ENCODE measurements around the gene ANAPC10. TPM values are rescaled to one million over a fixed set of nuclear protein-coding genes. Genes with fewer than 3 reads are reported as not detected.

Gene ANAPC10
- total and polyA plus RNA-seq, 2 experiments from 2014 or later: 34.4 to 59.2 TPM

DNA sequence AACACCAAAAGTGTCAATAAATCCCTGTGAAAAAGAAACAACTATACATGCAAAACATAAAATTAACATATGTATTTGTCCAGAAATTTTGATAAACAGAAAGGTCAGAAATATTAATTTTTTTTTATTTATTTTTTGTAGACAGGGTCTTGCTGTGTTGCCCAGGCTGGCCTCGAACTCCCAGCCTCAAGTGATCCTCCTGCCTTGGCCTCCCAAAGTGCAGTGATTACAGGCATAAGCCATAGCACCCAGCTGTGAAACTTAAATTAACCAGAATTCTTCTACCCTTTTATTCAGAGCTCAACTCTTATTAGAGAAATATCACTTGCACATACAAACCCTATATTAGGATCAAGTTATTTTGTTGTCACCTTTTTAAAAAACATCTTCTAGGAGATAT lies 16.2 kb downstream of the ANAPC10 start (continued):
- TF ChIP-seq, protein P1, sequence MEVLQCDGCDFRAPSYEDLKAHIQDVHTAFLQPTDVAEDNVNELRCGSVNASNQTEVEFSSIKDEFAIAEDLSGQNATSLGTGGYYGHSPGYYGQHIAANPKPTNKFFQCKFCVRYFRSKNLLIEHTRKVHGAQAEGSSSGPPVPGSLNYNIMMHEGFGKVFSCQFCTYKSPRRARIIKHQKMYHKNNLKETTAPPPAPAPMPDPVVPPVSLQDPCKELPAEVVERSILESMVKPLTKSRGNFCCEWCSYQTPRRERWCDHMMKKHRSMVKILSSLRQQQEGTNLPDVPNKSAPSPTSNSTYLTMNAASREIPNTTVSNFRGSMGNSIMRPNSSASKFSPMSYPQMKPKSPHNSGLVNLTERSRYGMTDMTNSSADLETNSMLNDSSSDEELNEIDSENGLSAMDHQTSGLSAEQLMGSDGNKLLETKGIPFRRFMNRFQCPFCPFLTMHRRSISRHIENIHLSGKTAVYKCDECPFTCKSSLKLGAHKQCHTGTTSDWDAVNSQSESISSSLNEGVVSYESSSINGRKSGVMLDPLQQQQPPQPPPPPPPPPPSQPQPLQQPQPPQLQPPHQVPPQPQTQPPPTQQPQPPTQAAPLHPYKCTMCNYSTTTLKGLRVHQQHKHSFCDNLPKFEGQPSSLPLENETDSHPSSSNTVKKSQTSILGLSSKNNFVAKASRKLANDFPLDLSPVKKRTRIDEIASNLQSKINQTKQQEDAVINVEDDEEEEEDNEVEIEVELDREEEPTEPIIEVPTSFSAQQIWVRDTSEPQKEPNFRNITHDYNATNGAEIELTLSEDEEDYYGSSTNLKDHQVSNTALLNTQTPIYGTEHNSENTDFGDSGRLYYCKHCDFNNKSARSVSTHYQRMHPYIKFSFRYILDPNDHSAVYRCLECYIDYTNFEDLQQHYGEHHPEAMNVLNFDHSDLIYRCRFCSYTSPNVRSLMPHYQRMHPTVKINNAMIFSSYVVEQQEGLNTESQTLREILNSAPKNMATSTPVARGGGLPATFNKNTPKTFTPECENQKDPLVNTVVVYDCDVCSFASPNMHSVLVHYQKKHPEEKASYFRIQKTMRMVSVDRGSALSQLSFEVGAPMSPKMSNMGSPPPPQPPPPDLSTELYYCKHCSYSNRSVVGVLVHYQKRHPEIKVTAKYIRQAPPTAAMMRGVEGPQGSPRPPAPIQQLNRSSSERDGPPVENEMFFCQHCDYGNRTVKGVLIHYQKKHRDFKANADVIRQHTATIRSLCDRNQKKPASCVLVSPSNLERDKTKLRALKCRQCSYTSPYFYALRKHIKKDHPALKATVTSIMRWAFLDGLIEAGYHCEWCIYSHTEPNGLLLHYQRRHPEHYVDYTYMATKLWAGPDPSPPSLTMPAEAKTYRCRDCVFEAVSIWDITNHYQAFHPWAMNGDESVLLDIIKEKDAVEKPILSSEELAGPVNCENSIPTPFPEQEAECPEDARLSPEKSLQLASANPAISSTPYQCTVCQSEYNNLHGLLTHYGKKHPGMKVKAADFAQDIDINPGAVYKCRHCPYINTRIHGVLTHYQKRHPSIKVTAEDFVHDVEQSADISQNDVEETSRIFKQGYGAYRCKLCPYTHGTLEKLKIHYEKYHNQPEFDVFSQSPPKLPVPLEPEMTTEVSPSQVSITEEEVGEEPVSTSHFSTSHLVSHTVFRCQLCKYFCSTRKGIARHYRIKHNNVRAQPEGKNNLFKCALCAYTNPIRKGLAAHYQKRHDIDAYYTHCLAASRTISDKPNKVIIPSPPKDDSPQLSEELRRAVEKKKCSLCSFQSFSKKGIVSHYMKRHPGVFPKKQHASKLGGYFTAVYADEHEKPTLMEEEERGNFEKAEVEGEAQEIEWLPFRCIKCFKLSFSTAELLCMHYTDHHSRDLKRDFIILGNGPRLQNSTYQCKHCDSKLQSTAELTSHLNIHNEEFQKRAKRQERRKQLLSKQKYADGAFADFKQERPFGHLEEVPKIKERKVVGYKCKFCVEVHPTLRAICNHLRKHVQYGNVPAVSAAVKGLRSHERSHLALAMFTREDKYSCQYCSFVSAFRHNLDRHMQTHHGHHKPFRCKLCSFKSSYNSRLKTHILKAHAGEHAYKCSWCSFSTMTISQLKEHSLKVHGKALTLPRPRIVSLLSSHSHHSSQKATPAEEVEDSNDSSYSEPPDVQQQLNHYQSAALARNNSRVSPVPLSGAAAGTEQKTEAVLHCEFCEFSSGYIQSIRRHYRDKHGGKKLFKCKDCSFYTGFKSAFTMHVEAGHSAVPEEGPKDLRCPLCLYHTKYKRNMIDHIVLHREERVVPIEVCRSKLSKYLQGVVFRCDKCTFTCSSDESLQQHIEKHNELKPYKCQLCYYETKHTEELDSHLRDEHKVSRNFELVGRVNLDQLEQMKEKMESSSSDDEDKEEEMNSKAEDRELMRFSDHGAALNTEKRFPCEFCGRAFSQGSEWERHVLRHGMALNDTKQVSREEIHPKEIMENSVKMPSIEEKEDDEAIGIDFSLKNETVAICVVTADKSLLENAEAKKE (CRISPR knock-in tag; IDR thresholded peaks at IDR 0.05): no peak
- TF ChIP-seq POLR2AphosphoS5 (IDR thresholded peaks at IDR 0.05; ENCODE audit: low read depth): no peak
- no peak for TF ChIP-seq ZNF114 (CRISPR knock-in tag; IDR thresholded peaks at IDR 0.05)

DNA sequence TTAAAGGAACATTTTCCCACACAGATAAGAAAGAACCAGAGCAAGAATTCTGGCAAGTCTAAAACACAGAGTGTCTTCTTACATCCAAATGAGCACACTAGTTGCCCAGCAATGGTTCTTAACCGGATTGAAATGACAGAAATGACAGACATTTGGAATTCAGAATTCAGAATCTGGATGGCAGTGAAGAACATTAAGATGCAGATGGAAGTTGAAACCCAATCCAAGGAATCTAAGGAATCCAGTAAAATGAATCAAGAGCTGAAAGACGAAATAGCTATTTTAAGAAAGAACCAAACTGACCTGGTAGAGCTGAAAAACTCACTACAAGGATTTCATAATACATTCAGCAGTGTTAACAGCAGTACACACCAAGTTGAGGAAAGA lies 21.5 kb downstream of the ANAPC10 start:
- H3K79me2 ChIP-seq (replicated peaks; ENCODE audit: insufficient read depth): peaks cover 40% of the 10 kb centered on the region
- H3K27ac Mint-ChIP-seq: no peak overlapping the region
- H3F3A ChIP-seq (replicated peaks; ENCODE audit: low read depth): no peaks in the 10 kb centered on the region
- peaks cover 6% of the 10 kb centered on the region; the same call in 1 of the 3 replicates for H3K4me1 Mint-ChIP-seq
- no peaks in the 10 kb centered on the region; the same call in 1 of the 2 replicates for H3K36me3 ChIP-seq (ENCODE audit: insufficient read depth)
- H3K36me3 Mint-ChIP-seq (ENCODE audit: low read depth): peaks cover 41% of the 10 kb centered on the region
- no peaks in the 10 kb centered on the region for H3K4me1 ChIP-seq (ENCODE audit: insufficient read depth)
- no peak overlapping the region for H3K4me2 ChIP-seq
- no peak for DNase-seq (ENCODE audit: low spot score)
- H3K4me3 ChIP-seq: no peak overlapping the region
- peaks cover 6% of the 10 kb centered on the region; the same call in 2 of the 3 replicates for H3K9me3 Mint-ChIP-seq
- H2AFZ ChIP-seq: no peak overlapping the region
- no peak overlapping the region for H3K27ac ChIP-seq (ENCODE audit: low read depth)
- H3K27me3 Mint-ChIP-seq (ENCODE audit: insufficient read depth, low read depth, poor library complexity): no peaks in the 10 kb centered on the region
- ATAC-seq: no peak
- H3K4me3 Mint-ChIP-seq: no peak overlapping the region
- no peaks in the 10 kb centered on the region; the same call in 1 of the 2 replicates for H4K20me1 ChIP-seq (replicated peaks; ENCODE audit: insufficient read depth)
- no peaks in the 10 kb centered on the region for H3K9me2 ChIP-seq (ENCODE audit: insufficient read depth)
- no peaks in the 10 kb centered on the region for H3K27me3 ChIP-seq (ENCODE audit: insufficient read depth)
- TF ChIP-seq, protein P2, sequence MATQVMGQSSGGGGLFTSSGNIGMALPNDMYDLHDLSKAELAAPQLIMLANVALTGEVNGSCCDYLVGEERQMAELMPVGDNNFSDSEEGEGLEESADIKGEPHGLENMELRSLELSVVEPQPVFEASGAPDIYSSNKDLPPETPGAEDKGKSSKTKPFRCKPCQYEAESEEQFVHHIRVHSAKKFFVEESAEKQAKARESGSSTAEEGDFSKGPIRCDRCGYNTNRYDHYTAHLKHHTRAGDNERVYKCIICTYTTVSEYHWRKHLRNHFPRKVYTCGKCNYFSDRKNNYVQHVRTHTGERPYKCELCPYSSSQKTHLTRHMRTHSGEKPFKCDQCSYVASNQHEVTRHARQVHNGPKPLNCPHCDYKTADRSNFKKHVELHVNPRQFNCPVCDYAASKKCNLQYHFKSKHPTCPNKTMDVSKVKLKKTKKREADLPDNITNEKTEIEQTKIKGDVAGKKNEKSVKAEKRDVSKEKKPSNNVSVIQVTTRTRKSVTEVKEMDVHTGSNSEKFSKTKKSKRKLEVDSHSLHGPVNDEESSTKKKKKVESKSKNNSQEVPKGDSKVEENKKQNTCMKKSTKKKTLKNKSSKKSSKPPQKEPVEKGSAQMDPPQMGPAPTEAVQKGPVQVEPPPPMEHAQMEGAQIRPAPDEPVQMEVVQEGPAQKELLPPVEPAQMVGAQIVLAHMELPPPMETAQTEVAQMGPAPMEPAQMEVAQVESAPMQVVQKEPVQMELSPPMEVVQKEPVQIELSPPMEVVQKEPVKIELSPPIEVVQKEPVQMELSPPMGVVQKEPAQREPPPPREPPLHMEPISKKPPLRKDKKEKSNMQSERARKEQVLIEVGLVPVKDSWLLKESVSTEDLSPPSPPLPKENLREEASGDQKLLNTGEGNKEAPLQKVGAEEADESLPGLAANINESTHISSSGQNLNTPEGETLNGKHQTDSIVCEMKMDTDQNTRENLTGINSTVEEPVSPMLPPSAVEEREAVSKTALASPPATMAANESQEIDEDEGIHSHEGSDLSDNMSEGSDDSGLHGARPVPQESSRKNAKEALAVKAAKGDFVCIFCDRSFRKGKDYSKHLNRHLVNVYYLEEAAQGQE (IDR thresholded peaks at IDR 0.05; ENCODE audit: unreplicated experiment): no peak
- TF ChIP-seq EZH2 (IDR thresholded peaks at IDR 0.05; ENCODE audit: low read depth, unreplicated experiment) (no peak), ZNF331 (CRISPR knock-in tag; IDR thresholded peaks at IDR 0.05; ENCODE audit: low read depth) (no peak), CREB1 (CRISPR knock-in tag; IDR thresholded peaks at IDR 0.05; ENCODE audit: low read depth) (no peak)
- TF ChIP-seq, protein P3, sequence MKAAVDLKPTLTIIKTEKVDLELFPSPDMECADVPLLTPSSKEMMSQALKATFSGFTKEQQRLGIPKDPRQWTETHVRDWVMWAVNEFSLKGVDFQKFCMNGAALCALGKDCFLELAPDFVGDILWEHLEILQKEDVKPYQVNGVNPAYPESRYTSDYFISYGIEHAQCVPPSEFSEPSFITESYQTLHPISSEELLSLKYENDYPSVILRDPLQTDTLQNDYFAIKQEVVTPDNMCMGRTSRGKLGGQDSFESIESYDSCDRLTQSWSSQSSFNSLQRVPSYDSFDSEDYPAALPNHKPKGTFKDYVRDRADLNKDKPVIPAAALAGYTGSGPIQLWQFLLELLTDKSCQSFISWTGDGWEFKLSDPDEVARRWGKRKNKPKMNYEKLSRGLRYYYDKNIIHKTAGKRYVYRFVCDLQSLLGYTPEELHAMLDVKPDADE (IDR thresholded peaks at IDR 0.05): no peak

Data from GM23338 (cell line).